Activated CD8-positive, alpha-beta T cell treated with anti-CD3 and anti-CD28 coated beads, Interleukin-2, amount 10 ng/mL, durations not matched to agents 7 days and 5 days (primary cell): Measurements from ENCODE around the gene YAP1. TPM values are rescaled to one million over a fixed set of nuclear protein-coding genes. Genes with fewer than 3 reads are reported as not detected.
"Not testable (repeated sequence)": the region's sequence is repeated elsewhere in the genome, so short reads cannot be mapped to it uniquely, and the experiment has no call there.

Source experiments
- ATAC-seq: fragments of 150-1000 bp; cut with Tn5 transposase; one replicate; pipeline ENCODE4 v1.10.0; 2021; ENCODE audit warnings: moderate library complexity
- CTCF ChIA-PET: fragments of 350-600 bp; sonication (Branson Sonifier 250); formaldehyde crosslinking; loops from one replicate; lab custom pipeline; 2021; ENCODE audit warnings: antibody characterized with exemption; lab: Charles Lee
- POLR2A ChIA-PET: fragments of 350-600 bp; sonication (Branson Sonifier 250); formaldehyde crosslinking; loops from one replicate; lab custom pipeline; 2021; ENCODE audit warnings: antibody characterized with exemption; lab: Charles Lee
- DNase-seq: peaks from one replicate; pipeline ENCODE4 v3.0.0-alpha.2; 2020
- H3K27ac Mint-ChIP-seq: one replicate; pipeline ENCODE4 v1.8.0; 2021; ENCODE audit warnings: mild to moderate bottlenecking, mixed read lengths
- H3K27me3 Mint-ChIP-seq: one replicate; pipeline ENCODE4 v1.8.0; 2021; ENCODE audit warnings: low read depth, mixed read lengths
- H3K36me3 Mint-ChIP-seq: one replicate; pipeline ENCODE4 v1.8.0; 2021; ENCODE audit warnings: low read depth, mixed read lengths
- H3K4me1 Mint-ChIP-seq: one replicate; pipeline ENCODE4 v1.8.0; 2021; ENCODE audit warnings: low read depth, mixed read lengths
- H3K4me3 Mint-ChIP-seq: one replicate; pipeline ENCODE4 v1.8.0; 2021; ENCODE audit warnings: mild to moderate bottlenecking, mixed read lengths
- H3K9me3 Mint-ChIP-seq: one replicate; pipeline ENCODE4 v1.8.0; 2022; ENCODE audit warnings: mixed read lengths; ENCODE audit not compliant: insufficient read depth
- total RNA-seq, 2 experiments: library from RNA; stranded (reverse); gene quantifications; one replicate each; pipeline ENCODE4 v1.2.3, GENCODE V29; 2021

YAP1 gene
- total RNA-seq, 2 experiments from 2014 or later: not detected

GRCh38 chr11:102263379-102264003 lies 153.2 kb downstream of the YAP1 start:
- no peaks in the 10 kb centered on the region for H3K9me3 Mint-ChIP-seq
- H3K4me1 Mint-ChIP-seq: no peaks in the 10 kb centered on the region
- POLR2A ChIA-PET: no interaction called here
- no peak overlapping the region for H3K27ac Mint-ChIP-seq
- H3K27me3 Mint-ChIP-seq: peaks cover 11% of the 10 kb centered on the region
- no peak for DNase-seq
- CTCF ChIA-PET: no interaction called here
- no peak overlapping the region for H3K4me3 Mint-ChIP-seq
- no peak for ATAC-seq
- no peaks in the 10 kb centered on the region for H3K36me3 Mint-ChIP-seq

GRCh38 chr11:102264704-102265103 lies 154.5 kb downstream of the YAP1 start:
- H3K4me1 Mint-ChIP-seq, ATAC-seq, DNase-seq, H3K4me3 Mint-ChIP-seq, H3K27ac Mint-ChIP-seq, CTCF ChIA-PET, H3K36me3 Mint-ChIP-seq, H3K9me3 Mint-ChIP-seq: not testable (repeated sequence)
- POLR2A ChIA-PET: interaction anchor here (0.7 kb wide), 1 partner anchor 9 kb away, joined by 4 read pairs; no protein-coding TSS in a partner anchor
- H3K27me3 Mint-ChIP-seq: peaks cover 22% of the 10 kb centered on the region

- Mint-ChIP-seq H3K4me3 (no peak overlapping the region), H3K36me3 (no peaks in the 10 kb centered on the region), H3K4me1 (peaks cover 16% of the 10 kb centered on the region), H3K27ac (no peak overlapping the region), H3K9me3 (no peaks in the 10 kb centered on the region), H3K27me3 (peaks cover 29% of the 10 kb centered on the region)
- ChIA-PET CTCF (no interaction called here), POLR2A (no interaction called here)
- ATAC-seq (no peak), DNase-seq (no peak)
Observed at GRCh38 chr11:102266099-102266498, 155.9 kb downstream of the YAP1 start.

GRCh38 chr11:102267609-102268008 lies 157.4 kb downstream of the YAP1 start:
- ChIA-PET CTCF (interaction anchor here (1.8 to 2.9 kb wide), 3 partner anchors 13 to 399 kb away, joined by 9 to 21 read pairs (median 11); no protein-coding TSS in a partner anchor), POLR2A (no interaction called here)
- peaks cover 40% of the 10 kb centered on the region for H3K27me3 Mint-ChIP-seq
- DNase-seq: no peak
- no peaks in the 10 kb centered on the region for H3K9me3 Mint-ChIP-seq
- H3K4me3 Mint-ChIP-seq: no peak overlapping the region
- no peaks in the 10 kb centered on the region for H3K36me3 Mint-ChIP-seq
- ATAC-seq: no peak
- H3K27ac Mint-ChIP-seq: no peak overlapping the region
- H3K4me1 Mint-ChIP-seq: peaks cover 18% of the 10 kb centered on the region

GRCh38 chr11:102268083-102268984 lies 158.1 kb downstream of the YAP1 start:
- H3K27me3 Mint-ChIP-seq: peaks cover 42% of the 10 kb centered on the region
- POLR2A ChIA-PET: no interaction called here
- H3K4me3 Mint-ChIP-seq: peak overlapping the region; percentile 65
- H3K9me3 Mint-ChIP-seq: no peaks in the 10 kb centered on the region
- ATAC-seq (peak; percentile 99), DNase-seq (peak; percentile 76)
- peaks cover 19% of the 10 kb centered on the region for H3K4me1 Mint-ChIP-seq
- H3K27ac Mint-ChIP-seq: no peak overlapping the region
- no peaks in the 10 kb centered on the region for H3K36me3 Mint-ChIP-seq
- CTCF ChIA-PET: interaction anchor here (0.7 to 2.9 kb wide), 17 partner anchors 12 to 398 kb away, joined by 3 to 21 read pairs (median 4); partner anchors contain the start of genes BIRC3 and CEP126

GRCh38 chr11:102268985-102269470 lies 158.8 kb downstream of the YAP1 start:
- H3K9me3 Mint-ChIP-seq: no peaks in the 10 kb centered on the region
- DNase-seq (no peak), ATAC-seq (no peak)
- POLR2A ChIA-PET: no interaction called here
- H3K4me1 Mint-ChIP-seq: peaks cover 19% of the 10 kb centered on the region
- peak overlapping the region; percentile 65 for H3K4me3 Mint-ChIP-seq
- peaks cover 42% of the 10 kb centered on the region for H3K27me3 Mint-ChIP-seq
- no peak overlapping the region for H3K27ac Mint-ChIP-seq
- H3K36me3 Mint-ChIP-seq: no peaks in the 10 kb centered on the region
- CTCF ChIA-PET: interaction anchor here (0.7 to 2.9 kb wide), 16 partner anchors 11 to 397 kb away, joined by 3 to 21 read pairs (median 4); partner anchors contain the start of genes BIRC3 and CEP126

GRCh38 chr11:102269927-102270326 lies 159.7 kb downstream of the YAP1 start:
- CTCF ChIA-PET: interaction anchor here (0.9 to 2.9 kb wide), 5 partner anchors 10 to 341 kb away, joined by 3 to 21 read pairs (median 3); no protein-coding TSS in a partner anchor
- POLR2A ChIA-PET: no interaction called here
- Mint-ChIP-seq H3K27ac (no peak overlapping the region), H3K4me1 (peaks cover 19% of the 10 kb centered on the region), H3K36me3 (no peaks in the 10 kb centered on the region), H3K9me3 (no peaks in the 10 kb centered on the region), H3K4me3 (no peak overlapping the region), H3K27me3 (peaks cover 42% of the 10 kb centered on the region)
- DNase-seq (no peak), ATAC-seq (no peak)

- Mint-ChIP-seq H3K27ac (no peak overlapping the region), H3K9me3 (no peaks in the 10 kb centered on the region), H3K4me1 (peaks cover 19% of the 10 kb centered on the region), H3K27me3 (peaks cover 47% of the 10 kb centered on the region), H3K4me3 (no peak overlapping the region), H3K36me3 (no peaks in the 10 kb centered on the region)
- ChIA-PET CTCF (no interaction called here), POLR2A (no interaction called here)
- DNase-seq (no peak), ATAC-seq (no peak)
Observed at GRCh38 chr11:102272047-102272824, 162.0 kb downstream of the YAP1 start.

- H3K36me3 Mint-ChIP-seq: no peaks in the 10 kb centered on the region
- no peak overlapping the region for H3K27ac Mint-ChIP-seq
- H3K4me1 Mint-ChIP-seq: peaks cover 14% of the 10 kb centered on the region
- ChIA-PET POLR2A (no interaction called here), CTCF (interaction anchor here (0.8 to 1.3 kb wide), 2 partner anchors 14 to 392 kb away, joined by 3 to 5 read pairs; no protein-coding TSS in a partner anchor)
- H3K4me3 Mint-ChIP-seq: no peak overlapping the region
- ATAC-seq (no peak), DNase-seq (no peak)
- H3K27me3 Mint-ChIP-seq: peaks cover 26% of the 10 kb centered on the region
- H3K9me3 Mint-ChIP-seq: no peaks in the 10 kb centered on the region
Observed at GRCh38 chr11:102274628-102275027, 164.4 kb downstream of the YAP1 start.

- no peak for DNase-seq
- H3K4me3 Mint-ChIP-seq: no peak overlapping the region
- H3K36me3 Mint-ChIP-seq: no peaks in the 10 kb centered on the region
- ChIA-PET CTCF (no interaction called here), POLR2A (no interaction called here)
- no peak overlapping the region for H3K27ac Mint-ChIP-seq
- peaks cover 22% of the 10 kb centered on the region for H3K27me3 Mint-ChIP-seq
- no peak for ATAC-seq
- H3K9me3 Mint-ChIP-seq: no peaks in the 10 kb centered on the region
- peaks cover 14% of the 10 kb centered on the region for H3K4me1 Mint-ChIP-seq
Observed at GRCh38 chr11:102276362-102276761, 166.1 kb downstream of the YAP1 start.

- H3K4me3 Mint-ChIP-seq: no peak overlapping the region
- H3K9me3 Mint-ChIP-seq: no peaks in the 10 kb centered on the region
- peaks cover 17% of the 10 kb centered on the region for H3K27me3 Mint-ChIP-seq
- ChIA-PET CTCF (no interaction called here), POLR2A (no interaction called here)
- H3K36me3 Mint-ChIP-seq: no peaks in the 10 kb centered on the region
- no peak for ATAC-seq
- no peak overlapping the region for H3K27ac Mint-ChIP-seq
- no peak for DNase-seq
- peaks cover 14% of the 10 kb centered on the region for H3K4me1 Mint-ChIP-seq
Observed at GRCh38 chr11:102276783-102277182, 166.5 kb downstream of the YAP1 start.
